Hippocampal formation (tissue), 2 donors: Measurements from ENCODE around the gene AJUBA.
A peak's percentile ranks its signal among the peaks of the same experiment; 100 is the strongest.
"Not testable (repeated sequence)": the region's sequence is repeated elsewhere in the genome, so short reads cannot be mapped to it uniquely, and the experiment has no call there.

Experiments
- DNase-seq, 2 donors: peaks; one replicate each; lab custom pipeline; 2025; lab: John Stamatoyannopoulos, UW

The AJUBA gene

GRCh38 chr14:22982477-22983245 lies at the start of gene AJUBA:
AJUBA (minus strand) TSS chr14:22982551; CDS start chr14:22982266, 285 bp downstream.
- peak; percentile 5 to 38 for DNase-seq

DNA sequence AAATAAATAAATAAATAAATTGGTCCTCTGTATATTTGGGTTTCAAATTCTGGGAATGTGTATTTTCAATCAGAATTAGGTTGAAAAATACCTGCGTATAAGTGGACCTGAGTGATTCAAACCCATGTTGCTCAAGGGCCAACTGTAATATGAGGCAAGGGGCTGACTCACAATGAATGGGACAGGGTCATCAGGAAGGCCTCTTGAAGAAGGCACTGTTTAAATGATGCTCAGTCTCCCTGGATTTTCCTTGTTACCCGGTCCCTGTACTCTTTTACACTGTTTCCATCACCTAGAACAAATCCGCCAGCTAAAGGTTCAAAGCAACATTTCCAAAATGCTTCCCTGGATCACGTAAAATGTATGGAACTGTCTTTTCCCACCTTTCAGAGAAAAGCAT lies 48.6 kb upstream of the AJUBA start:
- DNase-seq: no peak

- no peak for DNase-seq
Measured at GRCh38 chr14:23028799-23029198, 46.4 kb upstream of the AJUBA start.

- DNase-seq: no peak
Measured at GRCh38 chr14:23025151-23025814, 42.9 kb upstream of the AJUBA start.

- no peak for DNase-seq
Measured at GRCh38 chr14:23024612-23025075, 42.3 kb upstream of the AJUBA start.

GRCh38 chr14:23023795-23024152 lies 41.4 kb upstream of the AJUBA start:
- DNase-seq: no peak

- DNase-seq: no peak
Measured at GRCh38 chr14:23023022-23023794, 40.9 kb upstream of the AJUBA start.

DNA sequence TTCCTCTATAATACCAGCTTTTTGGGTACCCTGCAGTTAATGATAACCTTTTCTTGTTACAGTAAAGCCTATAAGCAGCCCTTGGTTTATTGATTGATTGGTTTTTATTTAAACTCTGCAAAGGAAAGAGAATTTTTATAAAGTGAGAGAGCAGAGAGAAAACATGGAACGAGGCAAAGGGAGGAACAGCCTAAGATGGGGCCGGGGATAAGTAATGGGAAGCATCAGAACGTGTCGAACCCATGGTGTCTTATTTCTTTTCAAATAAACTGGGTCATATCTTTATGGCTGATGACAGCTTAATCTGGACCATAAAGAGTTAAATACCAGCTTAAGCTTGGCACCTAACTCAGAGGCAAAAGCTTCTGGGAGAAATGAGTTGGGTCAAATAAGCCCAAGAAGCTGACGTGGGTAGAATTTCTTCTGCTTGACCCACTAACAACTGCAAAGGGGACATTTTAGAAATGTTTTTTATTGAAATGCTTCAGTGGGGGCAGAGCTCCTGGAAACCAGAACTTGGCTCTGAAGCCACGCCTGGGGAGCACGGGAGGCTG lies 39.6 kb upstream of the AJUBA start:
- DNase-seq: no peak

- no peak for DNase-seq
Measured at GRCh38 chr14:23021434-23021833, 39.1 kb upstream of the AJUBA start.

GRCh38 chr14:23020143-23021128 lies 38.1 kb upstream of the AJUBA start:
- DNase-seq: no peak

DNA sequence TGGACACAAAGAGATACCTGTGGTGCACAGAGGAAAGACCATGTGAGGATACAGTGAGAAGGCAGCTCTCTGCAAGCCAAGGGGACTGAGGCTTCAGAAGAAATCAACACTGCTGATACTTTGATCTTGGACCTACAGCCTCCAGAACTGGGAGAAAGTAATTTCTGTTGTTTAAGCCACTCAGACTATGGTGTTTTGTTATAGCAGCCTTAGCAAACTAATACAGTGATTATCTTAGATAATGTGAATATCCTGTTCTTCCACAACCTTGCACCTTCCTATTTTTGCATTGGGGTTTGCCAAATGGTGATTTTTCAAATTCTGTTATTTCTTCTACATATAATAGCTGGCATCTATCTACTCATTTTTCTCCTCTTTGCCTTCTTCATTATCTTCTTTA lies 35.8 kb upstream of the AJUBA start:
- no peak for DNase-seq

- DNase-seq: no peak
Measured at GRCh38 chr14:23017091-23017490, 34.7 kb upstream of the AJUBA start.

GRCh38 chr14:23015618-23016017 lies 33.3 kb upstream of the AJUBA start:
- no peak for DNase-seq

GRCh38 chr14:23013749-23014054 lies 31.4 kb upstream of the AJUBA start:
- DNase-seq: not testable (repeated sequence)

- DNase-seq: no peak
Measured at GRCh38 chr14:23013054-23013748, 30.9 kb upstream of the AJUBA start.

DNA sequence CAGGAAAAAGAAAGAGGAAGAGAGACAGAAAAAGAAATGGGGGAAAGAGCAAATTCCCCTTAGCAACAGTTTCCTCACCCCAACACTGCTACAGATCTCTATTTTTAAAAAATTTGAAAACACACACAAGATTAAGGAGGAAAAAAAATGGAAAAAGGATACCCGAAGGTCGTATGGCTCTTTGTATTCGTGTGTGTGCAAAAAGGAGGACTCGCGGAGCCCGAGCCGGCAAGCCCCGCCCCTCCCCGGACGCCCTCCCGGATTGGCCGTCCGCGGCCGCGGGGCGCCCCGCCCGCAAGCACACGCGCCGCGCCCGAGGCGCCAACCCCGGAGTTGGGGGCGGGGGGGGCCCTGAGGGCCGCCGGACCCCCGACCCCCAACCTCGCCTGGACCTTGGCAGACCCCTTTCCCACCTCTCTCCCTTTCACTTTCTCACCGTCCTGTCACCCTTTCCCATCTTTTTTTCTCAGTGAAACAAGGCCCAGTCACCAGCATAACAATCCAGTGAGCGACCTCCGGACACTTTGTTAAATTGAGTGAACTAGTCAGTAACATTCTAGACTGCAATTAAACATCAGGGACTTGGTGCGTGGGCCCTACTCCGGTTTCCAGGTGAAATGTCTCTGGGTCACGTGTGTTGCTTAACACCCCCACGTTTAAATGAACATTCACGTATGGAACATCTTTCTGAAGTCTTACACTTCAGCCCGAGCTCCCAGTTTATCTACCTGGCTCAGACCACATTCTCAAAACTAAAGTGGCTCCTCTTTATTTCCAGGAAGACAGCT lies 27.8 kb upstream of the AJUBA start, which contains the start of gene C14orf93:
Gene C14orf93 (minus strand): TSS at position 205 of the 788 bp plus-strand sequence. CDS start 11,120 bp downstream, outside the sequence.
- DNase-seq: peak; percentile 47 to 52

GRCh38 chr14:23009483-23009938 lies 27.2 kb upstream of the AJUBA start:
- DNase-seq: no peak

GRCh38 chr14:23008831-23009230 lies 26.5 kb upstream of the AJUBA start:
- DNase-seq: no peak
